Measurements from ENCODE around the gene TAB2. TPM values are rescaled to one million over a fixed set of nuclear protein-coding genes. Genes with fewer than 3 reads are reported as not detected.

Gene TAB2
- total and polyA plus RNA-seq, 2 experiments from 2014 or later = 13.8 to 39.0 TPM

DNA sequence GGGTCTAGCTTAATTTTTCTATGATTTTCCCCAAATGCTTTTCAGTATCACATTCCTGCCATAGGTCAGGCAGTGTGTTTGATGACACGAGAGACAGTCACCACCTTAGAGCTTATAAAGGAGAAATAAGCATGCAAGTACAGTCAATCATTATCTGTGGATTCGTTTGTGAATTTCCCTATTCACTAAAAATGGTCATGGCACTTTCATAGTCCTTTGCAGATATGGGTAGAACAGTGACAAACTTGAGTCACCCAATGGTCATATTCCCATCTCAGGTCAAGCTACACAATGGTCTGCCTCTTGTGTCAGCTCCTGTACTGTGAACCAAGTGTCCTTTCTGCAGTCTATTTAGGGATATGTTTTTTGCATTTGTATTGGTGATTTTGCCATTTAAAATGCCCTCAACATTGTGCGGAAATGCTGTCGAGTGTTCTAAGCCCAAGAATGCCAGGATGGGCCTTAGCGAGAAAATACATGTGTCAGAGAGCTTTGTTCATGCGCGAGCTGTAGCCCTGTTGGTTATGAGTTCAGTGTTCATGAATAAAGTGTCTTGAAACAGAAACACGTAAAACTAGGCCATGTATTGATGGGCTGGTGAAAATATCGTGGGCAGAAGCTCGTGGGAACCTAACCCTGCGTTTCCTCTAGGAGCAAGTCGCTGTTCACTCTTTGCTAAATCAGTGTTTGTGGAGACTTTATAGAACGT is 102.3 kb downstream of the TAB2 start:
- no peaks in the 10 kb centered on the region for H3K36me3 ChIP-seq
- no peaks in the 10 kb centered on the region for H3K27me3 ChIP-seq
- no peaks in the 10 kb centered on the region for H3K4me1 ChIP-seq (ENCODE audit: low read depth)
- DNase-seq (ENCODE audit: low read depth in 1 of 2, low spot score in 1 of 2) = no peak
- H3K27ac ChIP-seq = no peak overlapping the region
- TF ChIP-seq CTCF (IDR thresholded peaks at IDR 0.05; ENCODE audit: low read depth, low read length) = no peak
- H3K4me3 ChIP-seq = no peak overlapping the region
- H3K9me3 ChIP-seq (ENCODE audit: low read depth) = no peaks in the 10 kb centered on the region

- H3K36me3 ChIP-seq = no peaks in the 10 kb centered on the region
- H3K27me3 ChIP-seq = no peaks in the 10 kb centered on the region
- no peak for DNase-seq (ENCODE audit: low read depth in 1 of 2, low spot score in 1 of 2)
- no peak overlapping the region for H3K27ac ChIP-seq
- no peaks in the 10 kb centered on the region for H3K9me3 ChIP-seq (ENCODE audit: low read depth)
- no peaks in the 10 kb centered on the region for H3K4me1 ChIP-seq (ENCODE audit: low read depth)
- no peak overlapping the region for H3K4me3 ChIP-seq
- no peak for TF ChIP-seq CTCF (IDR thresholded peaks at IDR 0.05; ENCODE audit: low read depth, low read length)
Measured at GRCh38 chr6:149421132-149421531, 103.6 kb downstream of the TAB2 start.

DNA sequence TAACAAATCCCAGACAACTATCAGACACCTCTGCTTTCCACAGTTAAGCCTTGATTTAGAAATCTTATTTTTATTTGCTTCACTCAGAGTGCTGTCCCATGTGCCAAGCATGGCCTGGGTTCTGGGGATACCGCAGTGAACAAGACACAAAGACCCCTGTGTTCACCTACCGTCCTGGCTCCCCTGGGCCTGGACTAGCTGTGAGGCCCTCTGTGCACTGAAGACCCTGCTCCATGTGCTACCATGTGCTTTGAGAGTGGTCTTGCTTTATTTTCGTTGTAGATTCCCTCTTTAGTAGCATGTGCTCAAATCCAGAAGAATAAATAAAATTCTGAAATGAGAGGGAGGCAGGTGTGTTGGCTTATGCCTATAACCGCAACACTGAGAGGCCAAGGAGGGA is 105.1 kb downstream of the TAB2 start:
- Histone ChIP-seq H3K36me3 (no peaks in the 10 kb centered on the region), H3K27ac (no peak overlapping the region), H3K9me3 (ENCODE audit: low read depth) (no peaks in the 10 kb centered on the region), H3K4me3 (no peak overlapping the region), H3K27me3 (no peaks in the 10 kb centered on the region), H3K4me1 (ENCODE audit: low read depth) (no peaks in the 10 kb centered on the region)
- no peak for TF ChIP-seq CTCF (IDR thresholded peaks at IDR 0.05; ENCODE audit: low read depth, low read length)
- no peak for DNase-seq (ENCODE audit: low read depth in 1 of 2, low spot score in 1 of 2)

- no peak for DNase-seq (ENCODE audit: low read depth in 1 of 2, low spot score in 1 of 2)
- H3K9me3 ChIP-seq (ENCODE audit: low read depth) = no peaks in the 10 kb centered on the region
- no peak overlapping the region for H3K27ac ChIP-seq
- no peaks in the 10 kb centered on the region for H3K36me3 ChIP-seq
- no peak for TF ChIP-seq CTCF (IDR thresholded peaks at IDR 0.05; ENCODE audit: low read depth, low read length)
- H3K27me3 ChIP-seq = no peaks in the 10 kb centered on the region
- no peaks in the 10 kb centered on the region for H3K4me1 ChIP-seq (ENCODE audit: low read depth)
- H3K4me3 ChIP-seq = no peak overlapping the region
Measured at GRCh38 chr6:149423964-149424440, 106.5 kb downstream of the TAB2 start.

- no peaks in the 10 kb centered on the region for H3K36me3 ChIP-seq
- no peak for TF ChIP-seq CTCF (IDR thresholded peaks at IDR 0.05; ENCODE audit: low read depth, low read length)
- no peaks in the 10 kb centered on the region for H3K4me1 ChIP-seq (ENCODE audit: low read depth)
- DNase-seq (ENCODE audit: low read depth in 1 of 2, low spot score in 1 of 2) = no peak
- no peaks in the 10 kb centered on the region for H3K9me3 ChIP-seq (ENCODE audit: low read depth)
- H3K27ac ChIP-seq = no peak overlapping the region
- no peaks in the 10 kb centered on the region for H3K27me3 ChIP-seq
- no peak overlapping the region for H3K4me3 ChIP-seq
Measured at GRCh38 chr6:149425224-149425623, 107.7 kb downstream of the TAB2 start.
